H1 (cell line): ENCODE measurements around the gene ADAM21. TPM values are rescaled to one million over a fixed set of nuclear protein-coding genes. Genes with fewer than 3 reads are reported as not detected.
A peak's percentile ranks its signal among the peaks of the same experiment; 100 is the strongest.
"Not testable (repeated sequence)": the region's sequence is repeated elsewhere in the genome, so short reads cannot be mapped to it uniquely, and the experiment has no call there.

ENCODE experiments used
- CTCF ChIA-PET: fragments of 300-600 bp; sonication (Branson Sonifier 250); formaldehyde crosslinking; loops from one replicate; lab custom pipeline; 2021; ENCODE audit not compliant: partially characterized antibody; lab: Charles Lee
- POLR2A ChIA-PET: fragments of 300-600 bp; sonication (Branson Sonifier 250); formaldehyde crosslinking; loops from one replicate; lab custom pipeline; 2021; ENCODE audit warnings: inconsistent platforms; ENCODE audit not compliant: partially characterized antibody; lab: Charles Lee
- DNase-seq, 2 experiments: peaks; one replicate each; pipeline versions ENCODE4 v3.0.0 to v3.0.0-alpha.2; 2010 to 2022; ENCODE audit warnings: low spot score in 2 of 2, low read depth in 1 of 2, mixed read lengths in 1 of 2
- FAIRE-seq: peaks from 2 replicates; lab custom pipeline; 2011; peaks lifted over from hg19 to GRCh38; lab: Jason Lieb, UNC
- H2AFZ ChIP-seq: 2 replicates; pipeline ENCODE4 v1.8.1; 2012; ENCODE audit warnings: low read length, inconsistent platforms
- H2AK5ac ChIP-seq: 2 replicates; pipeline ENCODE4 v1.6.1; 2013; ENCODE audit warnings: low read depth, low read length
- H2BK120ac ChIP-seq: replicated peaks from 2 replicates; pipeline ENCODE3; 2013; ENCODE audit warnings: low read depth, low read length, inconsistent platforms
- H2BK12ac ChIP-seq: 2 replicates; pipeline ENCODE4 v1.6.1; 2013; ENCODE audit warnings: low read depth, low read length
- H2BK15ac ChIP-seq: 2 replicates; pipeline ENCODE4 v1.6.1; 2013; ENCODE audit warnings: low read length
- H2BK20ac ChIP-seq: 2 replicates; pipeline ENCODE4 v1.6.1; 2013; ENCODE audit warnings: low read length
- H2BK5ac ChIP-seq: 2 replicates; pipeline ENCODE4 v1.6.1; 2013; ENCODE audit warnings: low read depth, low read length
- H3K14ac ChIP-seq: 2 replicates; pipeline ENCODE4 v1.6.1; 2013; ENCODE audit warnings: inconsistent platforms; ENCODE audit not compliant: insufficient read length
- H3K18ac ChIP-seq: 2 replicates; pipeline ENCODE4 v1.6.1; 2013; ENCODE audit warnings: low read length; ENCODE audit errors: extremely low read depth
- H3K23ac ChIP-seq: 2 replicates; pipeline ENCODE4 v1.6.1; 2013; ENCODE audit warnings: inconsistent platforms; ENCODE audit not compliant: insufficient read length
- H3K23me2 ChIP-seq: 2 replicates; pipeline ENCODE4 v1.6.1; 2013; ENCODE audit warnings: low read depth, low read length
- H3K27ac ChIP-seq: 2 replicates; pipeline ENCODE4 v1.6.1; 2011; ENCODE audit warnings: low read depth, low read length, inconsistent platforms
- H3K27me3 ChIP-seq, 4 experiments: replicated peaks in 1 of 4; 1 replicate in 1 of 4; 2 replicates in 3 of 4; pipeline versions ENCODE4 v1.6.1 to v1.8.1; 2011 to 2013; ENCODE audit warnings: low read length in 3 of 4, mild to moderate bottlenecking in 3 of 4, inconsistent platforms in 2 of 4, mixed read lengths in 2 of 4, moderate library complexity in 1 of 4; ENCODE audit not compliant: control insufficient read depth in 3 of 4, insufficient read depth in 3 of 4; ENCODE audit errors: extremely low read depth in 1 of 4
- H3K36me3 ChIP-seq, 4 experiments: 2 replicates each; pipeline versions ENCODE4 v1.6.1 to v1.8.1; 2011 to 2013; ENCODE audit warnings: mild to moderate bottlenecking in 4 of 4, low read length in 3 of 4, moderate library complexity in 2 of 4, control low read depth in 1 of 4, inconsistent platforms in 1 of 4; ENCODE audit not compliant: insufficient read depth in 4 of 4, control insufficient read depth in 2 of 4
- H3K4ac ChIP-seq: replicated peaks from 2 replicates; pipeline ENCODE3; 2013; ENCODE audit warnings: low read length, low read depth, mixed read lengths, inconsistent platforms; ENCODE audit not compliant: insufficient read length
- H3K4me1 ChIP-seq, 4 experiments: replicated peaks in 1 of 4; 1 replicate in 1 of 4; 2 replicates in 3 of 4; pipeline versions ENCODE4 v1.6.1 to v1.8.1; 2011 to 2013; ENCODE audit warnings: low read length in 3 of 4, inconsistent platforms in 2 of 4, mixed read lengths in 1 of 4; ENCODE audit not compliant: insufficient read depth in 4 of 4, control insufficient read depth in 3 of 4
- H3K4me2 ChIP-seq, 2 experiments: 2 replicates each; pipeline versions ENCODE4 v1.6.1 to v1.8.1; 2011 to 2013; ENCODE audit warnings: low read depth in 2 of 2, low read length in 2 of 2, control low read depth in 1 of 2, inconsistent platforms in 1 of 2, mild to moderate bottlenecking in 1 of 2; ENCODE audit not compliant: insufficient read depth in 1 of 2
- H3K4me3 ChIP-seq, 4 experiments: fragments of 200-600, 300-600 bp in 1 of 4; sonication (generic), shearing (Covaris generic), sonication (Bioruptor Twin) in 1 of 4; 2 replicates each; pipeline versions ENCODE4 v1.5.1 to v1.8.1; 2011 to 2016; ENCODE audit warnings: low read length in 4 of 4, low read depth in 3 of 4, control low read depth in 2 of 4, inconsistent platforms in 2 of 4, mild to moderate bottlenecking in 2 of 4, mixed read lengths in 1 of 4, moderate library complexity in 1 of 4; ENCODE audit not compliant: insufficient read depth in 2 of 4; ENCODE audit errors: extremely low read depth in 1 of 4
- H3K56ac ChIP-seq: replicated peaks from 2 replicates; pipeline ENCODE3; 2013; ENCODE audit warnings: low read depth, mild to moderate bottlenecking, mixed read lengths, low read length, inconsistent platforms; ENCODE audit not compliant: insufficient read length
- H3K79me1 ChIP-seq: 2 replicates; pipeline ENCODE4 v1.6.1; 2013; ENCODE audit warnings: low read depth, low read length, control low read depth
- H3K79me2 ChIP-seq, 2 experiments: 2 replicates each; pipeline versions ENCODE4 v1.6.1 to v1.8.1; 2012 to 2013; ENCODE audit warnings: low read length in 2 of 2, mild to moderate bottlenecking in 2 of 2, inconsistent platforms in 1 of 2; ENCODE audit not compliant: insufficient read depth in 2 of 2, control insufficient read depth in 1 of 2
- H3K9ac ChIP-seq, 4 experiments: replicated peaks in 1 of 4; 1 replicate in 1 of 4; 2 replicates in 3 of 4; pipeline versions ENCODE4 v1.6.1 to v1.8.1; 2011 to 2013; ENCODE audit warnings: low read depth in 3 of 4, low read length in 3 of 4, control low read depth in 2 of 4, mild to moderate bottlenecking in 2 of 4, moderate library complexity in 2 of 4, inconsistent platforms in 1 of 4; ENCODE audit errors: extremely low read depth in 1 of 4
- H3K9me3 ChIP-seq, 2 experiments: 2 replicates each; pipeline versions ENCODE4 v1.6.1 to v1.8.1; 2012 to 2013; ENCODE audit warnings: mild to moderate bottlenecking in 2 of 2, moderate library complexity in 2 of 2, control low read depth in 1 of 2, inconsistent platforms in 1 of 2, low read depth in 1 of 2, low read length in 1 of 2, mixed read lengths in 1 of 2; ENCODE audit not compliant: insufficient read depth in 2 of 2
- H4K20me1 ChIP-seq, 2 experiments: replicated peaks in 1 of 2; 2 replicates each; pipeline versions ENCODE3 to v1.8.1; 2011 to 2013; ENCODE audit warnings: inconsistent platforms in 2 of 2, low read length in 2 of 2, mild to moderate bottlenecking in 1 of 2; ENCODE audit not compliant: insufficient read depth in 2 of 2, control insufficient read depth in 1 of 2
- H4K5ac ChIP-seq: 2 replicates; pipeline ENCODE4 v1.6.1; 2013; ENCODE audit warnings: low read length, low read depth, mixed read lengths, inconsistent platforms; ENCODE audit not compliant: insufficient read length
- H4K8ac ChIP-seq: 2 replicates; pipeline ENCODE4 v1.8.0; 2013; ENCODE audit warnings: mild to moderate bottlenecking, moderate library complexity, low read length, inconsistent platforms; ENCODE audit not compliant: insufficient read depth; ENCODE audit errors: extremely low read depth
- H4K91ac ChIP-seq: replicated peaks from 2 replicates; pipeline ENCODE3; 2013; ENCODE audit warnings: low read length, mixed read lengths, inconsistent platforms; ENCODE audit not compliant: insufficient read length
- RAD21 ChIP-seq, 2 experiments: IDR thresholded peaks in 1 of 2; conservative IDR thresholded peaks in 1 of 2; 2 replicates each; pipeline ENCODE4 v1.6.1; 2011; ENCODE audit warnings: low read depth in 2 of 2, low read length in 2 of 2, improper control_type of control experiment in 1 of 2, inconsistent platforms in 1 of 2, mild to moderate bottlenecking in 1 of 2, moderate library complexity in 1 of 2
- SRF ChIP-seq: IDR thresholded peaks from 2 replicates; pipeline ENCODE4 v1.6.1; 2011; ENCODE audit warnings: mild to moderate bottlenecking, low read depth, low read length, moderate library complexity
- WGBS, 2 experiments: shearing (Covaris generic) in 1 of 2; methylation state at CpG; one replicate each; pipeline versions ENCODE4 v1.1.6 to v1.1.7; 2013 to 2015; ENCODE audit warnings: low lambda C conversion rate in 2 of 2, mixed read lengths in 2 of 2, inconsistent platforms in 1 of 2, low coverage in 1 of 2, missing lambda C conversion rate in 1 of 2; ENCODE audit not compliant: insufficient replicate concordance in 2 of 2, insufficient coverage in 1 of 2, insufficient read length in 1 of 2; ENCODE audit errors: extremely low coverage in 1 of 2, missing lambda C conversion rate in 1 of 2; 5-methylcytosine and 5-hydroxymethylcytosine counted together
- polyA plus RNA-seq, 7 experiments: library from polyadenylated mRNA; depleted of rRNA in 3 of 7; stranded (reverse) in 5 of 7; unstranded in 2 of 7; fragments of >200 nt in 5 of 7; fragments of 200-250 nt in 2 of 7; gene quantifications; 1 replicate in 5 of 7; 2 replicates in 1 of 7; 4 replicates in 1 of 7; pipeline versions ENCODE4 v1.2.1 to v1.2.3, GENCODE V29; 2011 to 2013; ENCODE audit warnings: missing spikeins in 2 of 7, mixed read lengths in 2 of 7
- total RNA-seq: library from RNA; stranded (reverse); fragmentation: NEBNext Ultra II Directional; extraction: Animal tissue kit (Norgen Biotek cat#: 25700); gene quantifications from 2 replicates; pipeline ENCODE4 v1.2.1, GENCODE V29; 2021
- TF ChIP-seq, protein P1 (sequence below), 3 experiments: IDR thresholded peaks; 1 replicate in 2 of 3; 2 replicates in 1 of 3; pipeline versions ENCODE4 v1.5.1 to v1.6.1; 2011; ENCODE audit warnings: low read length in 3 of 3, mild to moderate bottlenecking in 3 of 3, inconsistent platforms in 2 of 3, low read depth in 1 of 3, moderate library complexity in 1 of 3; ENCODE audit not compliant: insufficient read depth in 1 of 3; ENCODE audit errors: control extremely low read depth in 1 of 3

ADAM21 gene
- total and polyA plus RNA-seq, 2 of the 8 experiments (the other 6 are each of a cell fraction or from before 2014, with no cell fraction given) = 0.09 TPM; not detected in 1

DNA sequence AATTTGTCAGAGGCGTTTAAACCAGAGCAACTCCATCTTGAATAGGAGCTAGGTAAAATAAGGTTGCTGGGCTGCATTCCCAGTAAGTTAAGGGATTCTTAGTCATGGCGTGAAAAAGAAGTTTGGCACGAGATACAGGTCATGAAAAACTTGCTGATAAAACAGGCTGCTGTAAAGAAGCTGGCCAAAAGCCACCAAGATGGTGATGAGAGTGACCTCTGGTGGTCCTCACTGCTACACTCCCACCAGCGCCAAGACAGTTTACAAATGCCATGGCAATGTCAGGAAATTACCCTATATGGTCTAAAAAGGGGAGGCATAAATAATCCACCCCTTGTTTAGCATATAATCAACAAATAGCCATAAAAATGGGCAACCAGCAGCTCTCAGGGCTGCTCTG lies 48.6 kb upstream of the ADAM21 start:
- WGBS, 2 experiments = 48% methylated on average over 4 of the region's 4 CpGs; no CpG with 5 or more reads in 1 of the 2 experiments
- H3K18ac ChIP-seq, DNase-seq, H4K91ac ChIP-seq, H4K8ac ChIP-seq, H3K4ac ChIP-seq, H2AFZ ChIP-seq, H4K20me1 ChIP-seq, H2AK5ac ChIP-seq, H3K23me2 ChIP-seq, H3K9ac ChIP-seq, H2BK5ac ChIP-seq, H3K36me3 ChIP-seq, H4K5ac ChIP-seq, H3K9me3 ChIP-seq, H3K4me2 ChIP-seq, H3K4me3 ChIP-seq, H3K23ac ChIP-seq, H3K27ac ChIP-seq, H2BK120ac ChIP-seq, H3K27me3 ChIP-seq, H2BK12ac ChIP-seq, H2BK20ac ChIP-seq, H2BK15ac ChIP-seq, H3K79me1 ChIP-seq, H3K14ac ChIP-seq, H3K56ac ChIP-seq: not testable (repeated sequence)
- peak; percentile 66 for FAIRE-seq
- CTCF ChIA-PET = interaction anchor here (0.8 to 4.4 kb wide), 20 partner anchors 10 to 386 kb away, joined by 3 to 22 read pairs (median 4); partner anchors contain the start of gene COX16
- Histone ChIP-seq H3K79me2 (peaks cover 0 to 41% of the 10 kb centered on the region in 2 experiments; a peak in 2 of 4 replicates), H3K4me1 (peaks cover 0 to 13% (median 5%) of the 10 kb centered on the region in 4 experiments; a peak in 5 of 7 replicates)
- POLR2A ChIA-PET = interaction anchor here (1.4 to 1.8 kb wide), 2 partner anchors 12 to 164 kb away, joined by 3 to 6 read pairs; no protein-coding TSS in a partner anchor
- TF ChIP-seq, protein P1, sequence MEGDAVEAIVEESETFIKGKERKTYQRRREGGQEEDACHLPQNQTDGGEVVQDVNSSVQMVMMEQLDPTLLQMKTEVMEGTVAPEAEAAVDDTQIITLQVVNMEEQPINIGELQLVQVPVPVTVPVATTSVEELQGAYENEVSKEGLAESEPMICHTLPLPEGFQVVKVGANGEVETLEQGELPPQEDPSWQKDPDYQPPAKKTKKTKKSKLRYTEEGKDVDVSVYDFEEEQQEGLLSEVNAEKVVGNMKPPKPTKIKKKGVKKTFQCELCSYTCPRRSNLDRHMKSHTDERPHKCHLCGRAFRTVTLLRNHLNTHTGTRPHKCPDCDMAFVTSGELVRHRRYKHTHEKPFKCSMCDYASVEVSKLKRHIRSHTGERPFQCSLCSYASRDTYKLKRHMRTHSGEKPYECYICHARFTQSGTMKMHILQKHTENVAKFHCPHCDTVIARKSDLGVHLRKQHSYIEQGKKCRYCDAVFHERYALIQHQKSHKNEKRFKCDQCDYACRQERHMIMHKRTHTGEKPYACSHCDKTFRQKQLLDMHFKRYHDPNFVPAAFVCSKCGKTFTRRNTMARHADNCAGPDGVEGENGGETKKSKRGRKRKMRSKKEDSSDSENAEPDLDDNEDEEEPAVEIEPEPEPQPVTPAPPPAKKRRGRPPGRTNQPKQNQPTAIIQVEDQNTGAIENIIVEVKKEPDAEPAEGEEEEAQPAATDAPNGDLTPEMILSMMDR (IDR thresholded peaks at IDR 0.05; ENCODE audit: control extremely low read depth in 1 of 3, insufficient read depth in 1 of 3, low read depth in 1 of 3, low read length in 3 of 3) = peak; percentile 18 to 39 (median 20); a peak in 2 of 4 replicates
- TF ChIP-seq SRF (peak; percentile 32; the same call in 1 of the 2 replicates), RAD21 (IDR thresholded peaks at IDR 0.05 in 1 of 2, conservative IDR thresholded peaks at IDR 0.05 in 1 of 2; ENCODE audit: low read depth in 2 of 2, low read length in 2 of 2) (peak in 1 of 2 experiments; percentile 49; a peak in 3 of 4 replicates)
